Stimulated activated CD8-positive, alpha-beta memory T cell treated with anti-CD3 and anti-CD28 coated beads, Interleukin-15, amount 100 ng/mL, for 24 hours (primary cell): ENCODE measurements around the gene KMT2B.
"Not testable (repeated sequence)": the region's sequence is repeated elsewhere in the genome, so short reads cannot be mapped to it uniquely, and the experiment has no call there.

Experiments
- DNase-seq: peaks from one replicate; pipeline ENCODE4 v3.0.0-alpha.2; 2020; ENCODE audit warnings: low read depth

The KMT2B gene

GRCh38 chr19:35717665-35718344, at the start of gene KMT2B:
Gene KMT2B (plus strand): TSS chr19:35718003. CDS start chr19:35718019, 16 bp downstream.
- DNase-seq = peak; percentile 81

GRCh38 chr19:35669566-35669965, 48.2 kb upstream of the KMT2B start:
- no peak for DNase-seq

- DNase-seq = no peak
These were observed 47.8 kb upstream of the KMT2B start for GRCh38 chr19:35669974-35670373.

- no peak for DNase-seq
These were observed 47.1 kb upstream of the KMT2B start for GRCh38 chr19:35670686-35671085.

- no peak for DNase-seq
These were observed 46.0 kb upstream of the KMT2B start for GRCh38 chr19:35671818-35672217.

GRCh38 chr19:35673121-35673804, 44.5 kb upstream of the KMT2B start:
- no peak for DNase-seq

- no peak for DNase-seq
These were observed 42.1 kb upstream of the KMT2B start for GRCh38 chr19:35675589-35676140.

- no peak for DNase-seq
These were observed 28.0 kb upstream of the KMT2B start for GRCh38 chr19:35689836-35690235.

GRCh38 chr19:35691106-35691505, 26.7 kb upstream of the KMT2B start:
- not testable (repeated sequence) for DNase-seq

GRCh38 chr19:35692010-35692409, 25.8 kb upstream of the KMT2B start:
- DNase-seq = no peak

- no peak for DNase-seq
These were observed 24.4 kb upstream of the KMT2B start for GRCh38 chr19:35693422-35693821.

GRCh38 chr19:35693835-35694599, 23.8 kb upstream of the KMT2B start:
- DNase-seq = peak; percentile 63

GRCh38 chr19:35695895-35696422, 21.8 kb upstream of the KMT2B start:
- DNase-seq = no peak

GRCh38 chr19:35696835-35697234, 21.0 kb upstream of the KMT2B start:
- DNase-seq = no peak

GRCh38 chr19:35702223-35703012, 15.4 kb upstream of the KMT2B start:
- peak; percentile 75 for DNase-seq

- no peak for DNase-seq
These were observed 14.5 kb upstream of the KMT2B start for GRCh38 chr19:35703343-35703742.

GRCh38 chr19:35704218-35704617, 13.6 kb upstream of the KMT2B start, which contains the start of gene ZBTB32:
Gene ZBTB32 (plus strand): TSS chr19:35704558. CDS start chr19:35714627, 10,069 bp downstream.
- DNase-seq = no peak

- DNase-seq = no peak
These were observed 9.4 kb upstream of the KMT2B start for GRCh38 chr19:35708391-35708790.

GRCh38 chr19:35710784-35711723, 6.7 kb upstream of the KMT2B start:
- no peak for DNase-seq
